Fibroblast of skin of right biceps (primary cell): ENCODE measurements around the gene FIG4.
"Not testable (repeated sequence)": the region's sequence is repeated elsewhere in the genome, so short reads cannot be mapped to it uniquely, and the experiment has no call there.

Source experiments
- DNase-seq: peaks from one replicate; pipeline ENCODE4 v3.0.0-alpha.2; 2013

FIG4 gene

DNA sequence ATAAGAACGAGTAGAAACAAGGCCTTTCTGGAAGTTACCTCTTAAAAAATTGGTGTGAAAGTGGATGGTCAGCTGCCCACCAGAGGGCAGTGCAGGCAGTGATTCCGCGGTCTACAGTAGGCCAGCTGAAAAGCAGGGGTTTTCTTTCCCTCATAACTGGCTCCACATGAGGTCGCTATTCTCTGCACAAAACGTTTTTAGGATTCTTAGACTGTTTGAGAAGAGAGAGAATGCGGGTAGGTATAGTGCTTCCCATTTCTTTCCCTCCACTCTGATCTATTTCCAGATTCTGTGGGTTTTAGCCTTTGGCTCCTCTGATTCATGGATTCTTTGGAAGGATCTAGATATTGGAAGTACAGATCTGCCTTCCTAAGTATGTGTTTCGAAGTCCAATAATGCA, 14.2 kb downstream of the FIG4 start:
- DNase-seq, result peak; percentile 83

DNA sequence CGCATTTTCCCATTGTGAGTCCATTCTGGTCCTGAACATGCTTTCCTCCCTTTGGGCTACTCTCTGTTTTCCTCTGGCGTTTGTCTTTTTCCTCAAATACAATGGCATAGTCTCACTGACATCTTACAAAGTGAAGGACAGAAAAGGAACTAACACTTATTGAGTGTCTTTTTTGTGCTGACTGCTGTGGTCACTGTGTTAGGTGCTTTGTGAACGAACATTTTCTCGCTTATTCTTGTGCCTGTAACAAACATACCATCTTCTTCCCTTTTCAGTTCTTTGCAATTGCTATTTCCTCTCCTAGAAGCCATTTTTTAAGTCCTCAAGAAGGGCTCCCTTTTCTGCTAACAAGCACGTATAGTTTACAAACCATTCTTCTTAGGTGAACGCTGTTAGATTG, 15.4 kb downstream of the FIG4 start:
- DNase-seq, result no peak

- DNase-seq, result not testable (repeated sequence)
Observed at GRCh38 chr6:109708099-109708498, 17.0 kb downstream of the FIG4 start.

GRCh38 chr6:109713097-109713496, 22.0 kb downstream of the FIG4 start:
- DNase-seq, result no peak

GRCh38 chr6:109714166-109714565, 23.1 kb downstream of the FIG4 start:
- DNase-seq, result no peak

DNA sequence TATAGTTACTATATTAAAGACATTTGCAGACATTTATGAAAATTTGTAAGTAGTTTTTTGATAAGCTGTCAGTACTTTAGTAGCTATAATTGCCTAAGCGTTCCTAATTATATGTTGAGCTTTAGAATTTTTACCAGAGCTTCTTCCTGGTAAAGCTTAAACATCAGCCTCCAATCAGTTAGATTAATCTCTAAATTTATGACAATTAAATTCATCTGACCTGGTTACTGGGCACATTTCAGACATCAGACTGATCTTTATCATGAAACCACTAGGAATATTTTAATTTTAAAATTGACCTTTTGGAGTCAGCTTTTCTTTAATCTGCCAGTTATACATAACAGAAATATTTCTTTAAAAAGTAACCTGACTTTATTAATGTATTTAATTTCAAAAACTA, 23.5 kb downstream of the FIG4 start:
- no peak for DNase-seq

GRCh38 chr6:109715616-109716015, 24.5 kb downstream of the FIG4 start:
- peak; percentile 24 for DNase-seq

GRCh38 chr6:109717971-109718370, 26.9 kb downstream of the FIG4 start:
- DNase-seq, result no peak

DNA sequence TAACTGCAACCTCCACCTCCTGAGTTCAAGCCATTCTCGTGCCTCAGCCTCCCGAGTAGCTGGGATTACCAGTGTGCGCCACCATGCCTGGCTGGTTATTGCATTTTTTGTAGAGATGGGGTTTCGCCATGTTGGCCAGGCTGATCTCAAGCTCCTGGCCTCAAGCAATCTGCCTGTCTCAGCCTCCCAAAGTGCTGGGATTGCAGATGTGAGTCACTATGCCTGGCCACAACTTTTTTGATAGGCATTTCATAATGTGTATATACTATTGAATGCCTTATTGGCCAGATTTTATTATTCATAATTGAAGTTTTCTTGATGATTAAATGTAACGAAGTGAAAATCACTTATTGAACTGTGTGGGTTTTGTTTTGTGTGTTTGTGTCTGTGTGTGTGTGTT, 27.9 kb downstream of the FIG4 start:
- DNase-seq, result no peak

DNA sequence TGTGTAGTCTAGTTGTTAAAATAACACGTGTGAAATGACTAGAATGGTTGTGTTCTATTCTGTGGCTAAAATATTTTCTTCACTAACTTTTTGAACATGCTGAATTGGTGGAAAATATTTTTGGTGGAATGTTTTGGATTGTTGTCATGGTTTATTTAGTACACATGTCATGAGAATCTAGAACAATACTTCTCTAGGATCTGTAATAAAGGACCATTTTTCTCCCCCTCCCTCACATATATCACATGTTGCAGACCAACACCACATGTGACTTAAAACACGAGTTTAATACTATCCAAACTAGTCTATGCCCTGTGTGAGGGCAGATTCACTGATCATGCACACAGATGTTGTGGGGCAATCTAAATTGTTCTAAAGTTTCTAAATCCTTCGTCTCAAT, 29.2 kb downstream of the FIG4 start:
- DNase-seq, result peak; percentile 20

- DNase-seq, result no peak
Observed at GRCh38 chr6:109722011-109722410, 30.9 kb downstream of the FIG4 start.

DNA sequence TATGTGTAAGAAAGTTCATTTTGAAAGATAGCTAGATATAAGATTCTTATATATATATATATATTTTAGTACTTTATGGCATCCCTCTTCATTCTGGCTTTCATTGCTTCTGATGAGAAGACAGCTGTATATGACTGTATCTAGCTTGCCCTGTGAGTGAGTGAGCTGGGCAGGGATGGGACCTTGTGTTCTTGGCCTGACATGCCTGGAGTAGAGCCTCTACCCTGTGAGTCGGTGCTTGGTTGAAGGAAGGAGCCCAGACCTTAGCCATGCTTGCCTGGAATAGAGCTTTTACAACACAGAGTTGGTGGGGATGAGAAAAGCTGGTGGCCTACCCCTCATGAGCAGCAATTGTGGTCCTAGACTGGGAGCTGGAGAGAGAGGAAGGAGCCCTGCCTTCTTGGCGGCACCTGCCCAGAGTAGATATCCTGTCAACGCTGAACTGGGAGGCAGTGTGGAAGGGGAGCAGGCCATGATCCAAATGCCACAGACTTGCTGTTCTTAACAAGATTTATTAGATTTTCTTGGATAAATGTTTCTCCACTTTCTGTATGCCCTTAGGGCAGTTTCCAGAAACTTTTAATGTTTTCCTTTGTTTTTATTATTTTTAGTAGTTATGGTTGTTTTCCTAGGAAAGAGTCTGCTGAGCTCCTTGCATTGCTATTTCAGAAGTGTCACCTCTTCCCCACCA, 31.6 kb downstream of the FIG4 start:
- no peak for DNase-seq

GRCh38 chr6:109725250-109725649, 34.2 kb downstream of the FIG4 start:
- not testable (repeated sequence) for DNase-seq

GRCh38 chr6:109736273-109737025, 45.4 kb downstream of the FIG4 start:
- DNase-seq, result peak; percentile 17

DNA sequence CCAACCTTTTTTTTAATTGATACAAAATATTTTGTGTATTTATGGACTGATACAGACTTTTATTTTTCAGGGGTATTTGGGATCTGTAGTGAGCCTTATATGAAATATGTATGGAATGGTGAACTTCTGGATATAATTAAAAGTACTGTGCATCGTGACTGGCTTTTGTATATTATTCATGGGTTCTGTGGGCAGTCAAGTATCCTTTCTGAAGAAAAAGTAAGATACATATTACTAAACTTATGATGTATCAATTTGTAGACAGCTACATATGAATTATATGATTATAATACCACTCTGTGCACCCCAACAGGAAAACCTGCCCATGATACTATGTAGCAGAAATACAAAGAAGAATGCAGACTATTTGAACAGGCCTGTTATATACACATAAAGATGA, 47.2 kb downstream of the FIG4 start:
- DNase-seq, result peak; percentile 70

DNA sequence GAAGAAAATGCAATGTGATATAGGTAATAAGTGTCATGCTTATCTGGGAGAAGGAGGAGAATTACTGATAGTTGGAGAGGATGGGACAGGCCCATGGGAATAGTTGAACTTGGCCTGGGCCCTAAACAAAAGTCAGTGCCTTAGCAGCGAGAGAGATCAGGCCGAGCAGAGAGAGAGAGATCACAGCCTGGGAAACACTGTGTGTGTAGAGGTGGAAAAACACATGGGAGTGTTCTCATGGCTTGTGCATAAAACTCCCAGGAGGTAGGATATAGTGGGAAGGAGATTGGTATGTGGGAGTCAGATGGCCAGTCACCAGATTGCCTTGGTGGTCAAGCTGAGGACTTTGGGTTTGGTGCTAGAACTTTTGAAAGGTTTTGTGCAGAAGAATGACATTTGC, 47.6 kb downstream of the FIG4 start:
- DNase-seq, result no peak

DNA sequence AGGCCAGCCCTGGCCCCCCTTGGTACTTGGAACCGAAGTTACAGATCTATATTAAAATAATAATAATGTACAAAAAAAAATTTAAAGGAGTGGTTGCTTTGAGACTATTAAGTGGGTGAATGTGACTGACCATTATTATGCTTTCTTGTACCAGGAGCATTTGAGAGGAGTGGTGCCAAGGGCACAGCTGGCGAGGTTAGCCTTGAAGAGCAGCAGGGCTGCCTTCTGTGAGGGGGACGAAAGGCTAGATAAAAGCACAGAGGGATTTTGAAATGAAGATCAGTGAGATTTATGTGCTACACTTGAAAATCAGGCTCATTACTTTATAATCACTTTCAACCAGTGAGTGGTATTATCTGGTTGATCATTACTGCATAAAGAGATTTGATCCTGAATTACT, 48.6 kb downstream of the FIG4 start:
- DNase-seq, result no peak

DNA sequence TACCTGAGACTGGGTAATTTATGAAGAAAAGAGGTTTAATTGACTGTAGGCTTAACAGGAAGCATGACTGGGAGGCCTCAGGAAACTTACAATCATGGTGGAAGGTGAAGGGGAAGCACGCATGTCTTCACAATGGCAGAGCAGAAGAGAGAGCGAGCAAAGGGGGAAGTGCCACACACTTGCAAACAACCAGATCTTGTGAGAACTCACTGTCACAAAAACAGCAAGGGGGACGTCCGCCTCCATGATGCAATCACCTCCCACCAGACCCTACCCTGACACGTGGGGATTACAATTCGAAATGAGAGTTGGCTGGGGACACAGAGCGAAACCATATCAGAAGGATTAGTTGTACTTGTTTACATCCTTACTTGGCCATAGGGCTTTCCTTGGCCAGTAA, 49.7 kb downstream of the FIG4 start:
- DNase-seq, result no peak

DNA sequence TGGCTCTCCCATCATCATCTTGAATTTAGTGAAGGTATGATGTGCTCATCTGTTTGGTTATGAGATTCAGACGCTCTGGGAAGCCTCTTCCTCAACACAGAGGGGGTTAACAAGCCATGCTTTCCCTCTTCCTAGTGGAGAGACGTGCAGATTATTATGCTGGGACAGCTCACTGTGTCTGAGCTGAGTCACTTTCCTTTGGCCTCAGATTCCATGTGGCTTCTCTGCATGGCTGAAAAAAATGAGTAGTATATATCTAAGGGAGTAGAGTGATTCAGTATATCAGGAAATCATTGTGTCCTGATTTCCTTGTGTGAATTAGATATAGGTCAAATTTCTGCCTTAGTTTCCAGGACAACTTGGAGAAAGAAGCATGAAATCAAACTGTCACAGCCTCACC, 52.6 kb downstream of the FIG4 start:
- peak; percentile 87 for DNase-seq

- not testable (repeated sequence) for DNase-seq
Observed at GRCh38 chr6:109744779-109745178, 53.7 kb downstream of the FIG4 start.

DNA sequence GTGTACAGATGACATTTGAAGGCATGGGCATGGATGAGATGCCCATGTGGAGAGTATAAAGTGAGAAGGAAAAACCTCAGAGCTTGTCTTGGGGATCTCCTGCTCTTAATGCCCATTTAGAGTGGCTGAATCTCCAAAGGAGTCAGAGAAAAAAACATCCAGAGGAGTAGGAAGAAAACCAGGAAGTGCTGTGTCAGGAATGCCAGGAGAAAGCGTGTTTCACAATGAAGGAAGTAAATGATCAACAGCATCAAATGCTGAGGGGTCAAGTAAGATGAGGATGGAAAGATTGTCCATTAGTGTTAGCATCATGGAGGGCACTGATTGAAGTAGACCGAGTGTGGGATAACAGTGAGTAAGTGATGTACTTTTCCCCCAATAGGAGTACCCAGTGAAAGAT, 56.1 kb downstream of the FIG4 start:
- no peak for DNase-seq

DNA sequence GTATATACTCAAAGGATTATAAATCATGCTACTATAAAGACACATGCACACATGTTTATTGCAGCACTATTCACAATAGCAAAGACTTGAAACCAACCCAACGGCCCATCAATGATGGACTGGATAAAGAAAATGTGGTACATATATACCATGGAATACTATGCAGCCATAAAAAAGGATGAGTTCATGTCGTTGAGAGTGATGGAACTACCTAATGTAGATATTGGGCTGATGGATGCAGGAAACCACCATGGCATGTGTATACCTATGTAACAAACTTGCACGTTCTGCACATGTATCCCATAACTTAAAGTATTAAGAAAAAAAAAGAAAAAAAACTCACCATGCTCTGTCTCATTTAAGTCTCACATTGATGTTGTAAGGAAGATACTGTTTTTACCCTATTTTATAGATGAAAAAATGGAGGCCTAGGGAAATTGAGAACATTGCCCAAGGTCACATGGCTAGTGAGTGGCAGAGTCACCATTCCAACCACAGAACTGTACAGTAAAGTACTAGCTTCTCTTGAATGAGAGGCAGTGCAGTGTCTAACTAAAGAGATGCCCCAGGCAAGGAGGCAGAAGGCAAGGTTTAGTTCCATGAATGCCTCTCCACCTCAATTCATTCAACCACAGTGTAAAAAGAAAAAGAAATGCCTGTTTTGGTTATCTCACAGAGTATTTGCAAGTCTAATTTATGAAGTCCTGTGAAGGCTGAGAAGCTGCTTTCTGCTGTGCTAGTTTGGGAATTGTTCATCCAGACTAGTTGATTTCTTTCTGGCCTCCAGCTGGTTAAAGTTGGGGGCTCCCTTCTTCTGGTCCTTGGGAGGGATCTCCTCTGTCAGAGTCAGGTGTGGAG, 68.2 kb downstream of the FIG4 start:
- DNase-seq, result no peak

- DNase-seq, result no peak
Observed at GRCh38 chr6:109760208-109760607, 69.1 kb downstream of the FIG4 start.

GRCh38 chr6:109762166-109762565, 71.1 kb downstream of the FIG4 start:
- DNase-seq, result peak; percentile 26
